ENCODE measurements around the gene AKAP12.
"Not testable (repeated sequence)": the region's sequence is repeated elsewhere in the genome, so short reads cannot be mapped to it uniquely, and the experiment has no call there.

- TF ChIP-seq TP53 (CRISPR knock-in tag; IDR thresholded peaks at IDR 0.05); CDX4 (CRISPR knock-in tag; IDR thresholded peaks at IDR 0.05; ENCODE audit: borderline replicate concordance); NFE2L1 (CRISPR knock-in tag; IDR thresholded peaks at IDR 0.05); CREM (CRISPR knock-in tag; IDR thresholded peaks at IDR 0.05); FOXJ3 (CRISPR knock-in tag; IDR thresholded peaks at IDR 0.05; ENCODE audit: borderline replicate concordance); RELA (CRISPR knock-in tag; IDR thresholded peaks at IDR 0.05; ENCODE audit: borderline replicate concordance); NR3C1 (CRISPR knock-in tag; conservative IDR thresholded peaks at IDR 0.05; ENCODE audit: low read depth); ZNF671 (CRISPR knock-in tag; IDR thresholded peaks at IDR 0.05): not testable (repeated sequence)
- TF ChIP-seq, protein P1, sequence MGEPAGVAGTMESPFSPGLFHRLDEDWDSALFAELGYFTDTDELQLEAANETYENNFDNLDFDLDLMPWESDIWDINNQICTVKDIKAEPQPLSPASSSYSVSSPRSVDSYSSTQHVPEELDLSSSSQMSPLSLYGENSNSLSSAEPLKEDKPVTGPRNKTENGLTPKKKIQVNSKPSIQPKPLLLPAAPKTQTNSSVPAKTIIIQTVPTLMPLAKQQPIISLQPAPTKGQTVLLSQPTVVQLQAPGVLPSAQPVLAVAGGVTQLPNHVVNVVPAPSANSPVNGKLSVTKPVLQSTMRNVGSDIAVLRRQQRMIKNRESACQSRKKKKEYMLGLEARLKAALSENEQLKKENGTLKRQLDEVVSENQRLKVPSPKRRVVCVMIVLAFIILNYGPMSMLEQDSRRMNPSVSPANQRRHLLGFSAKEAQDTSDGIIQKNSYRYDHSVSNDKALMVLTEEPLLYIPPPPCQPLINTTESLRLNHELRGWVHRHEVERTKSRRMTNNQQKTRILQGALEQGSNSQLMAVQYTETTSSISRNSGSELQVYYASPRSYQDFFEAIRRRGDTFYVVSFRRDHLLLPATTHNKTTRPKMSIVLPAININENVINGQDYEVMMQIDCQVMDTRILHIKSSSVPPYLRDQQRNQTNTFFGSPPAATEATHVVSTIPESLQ (CRISPR knock-in tag; IDR thresholded peaks at IDR 0.05), result not testable (repeated sequence)
- TF ChIP-seq, protein P2, sequence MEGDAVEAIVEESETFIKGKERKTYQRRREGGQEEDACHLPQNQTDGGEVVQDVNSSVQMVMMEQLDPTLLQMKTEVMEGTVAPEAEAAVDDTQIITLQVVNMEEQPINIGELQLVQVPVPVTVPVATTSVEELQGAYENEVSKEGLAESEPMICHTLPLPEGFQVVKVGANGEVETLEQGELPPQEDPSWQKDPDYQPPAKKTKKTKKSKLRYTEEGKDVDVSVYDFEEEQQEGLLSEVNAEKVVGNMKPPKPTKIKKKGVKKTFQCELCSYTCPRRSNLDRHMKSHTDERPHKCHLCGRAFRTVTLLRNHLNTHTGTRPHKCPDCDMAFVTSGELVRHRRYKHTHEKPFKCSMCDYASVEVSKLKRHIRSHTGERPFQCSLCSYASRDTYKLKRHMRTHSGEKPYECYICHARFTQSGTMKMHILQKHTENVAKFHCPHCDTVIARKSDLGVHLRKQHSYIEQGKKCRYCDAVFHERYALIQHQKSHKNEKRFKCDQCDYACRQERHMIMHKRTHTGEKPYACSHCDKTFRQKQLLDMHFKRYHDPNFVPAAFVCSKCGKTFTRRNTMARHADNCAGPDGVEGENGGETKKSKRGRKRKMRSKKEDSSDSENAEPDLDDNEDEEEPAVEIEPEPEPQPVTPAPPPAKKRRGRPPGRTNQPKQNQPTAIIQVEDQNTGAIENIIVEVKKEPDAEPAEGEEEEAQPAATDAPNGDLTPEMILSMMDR (IDR thresholded peaks at IDR 0.05), result not testable (repeated sequence)
Measured at GRCh38 chr6:151356983-151357382, 117.2 kb downstream of the AKAP12 start.

Measured in WTC11 (cell line).